Measurements from ENCODE around the gene DUSP10.

DNA sequence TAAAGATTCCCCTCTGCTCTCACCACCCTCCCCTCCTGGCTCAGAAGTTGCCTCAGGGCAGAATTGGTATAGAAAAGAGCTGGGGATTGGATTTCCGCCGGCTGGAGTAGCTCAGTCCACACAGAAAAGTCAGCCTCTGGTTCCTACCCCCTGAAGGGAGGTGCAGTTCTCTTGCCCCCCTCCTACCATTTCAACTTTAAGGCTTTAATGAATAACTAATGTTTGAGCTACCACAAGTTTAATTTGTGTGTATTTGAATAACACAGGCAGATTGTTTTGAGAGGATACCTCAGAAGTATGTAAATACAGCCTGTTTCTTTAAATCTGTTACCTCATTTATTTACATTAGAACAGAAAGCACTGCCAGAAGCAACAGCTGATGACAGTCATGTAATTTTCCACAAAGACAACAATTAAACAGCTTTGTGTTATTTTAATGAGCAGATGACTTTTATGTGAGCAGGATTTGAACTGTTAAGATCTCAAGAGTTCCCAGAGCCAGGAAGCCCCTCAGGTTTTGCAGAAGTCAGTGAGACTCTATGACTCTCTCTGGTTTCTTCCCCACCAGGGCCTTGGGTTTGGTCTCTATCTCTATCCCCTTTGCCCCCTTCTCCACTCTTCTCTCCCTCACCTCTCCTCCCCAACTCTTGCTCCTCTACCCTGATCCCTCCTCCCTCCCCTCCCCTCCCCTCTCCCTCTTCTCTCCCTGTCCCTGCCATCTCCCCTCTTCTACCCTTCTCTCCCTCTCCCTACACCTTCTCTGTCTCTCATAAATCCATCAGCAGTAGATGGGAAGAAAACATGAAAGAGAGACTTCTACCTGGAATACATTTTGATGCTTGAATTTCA lies 26.3 kb downstream of the DUSP10 start:
- TF ChIP-seq POLR2A (IDR thresholded peaks at IDR 0.05) = no peak
- TF ChIP-seq, protein P1, sequence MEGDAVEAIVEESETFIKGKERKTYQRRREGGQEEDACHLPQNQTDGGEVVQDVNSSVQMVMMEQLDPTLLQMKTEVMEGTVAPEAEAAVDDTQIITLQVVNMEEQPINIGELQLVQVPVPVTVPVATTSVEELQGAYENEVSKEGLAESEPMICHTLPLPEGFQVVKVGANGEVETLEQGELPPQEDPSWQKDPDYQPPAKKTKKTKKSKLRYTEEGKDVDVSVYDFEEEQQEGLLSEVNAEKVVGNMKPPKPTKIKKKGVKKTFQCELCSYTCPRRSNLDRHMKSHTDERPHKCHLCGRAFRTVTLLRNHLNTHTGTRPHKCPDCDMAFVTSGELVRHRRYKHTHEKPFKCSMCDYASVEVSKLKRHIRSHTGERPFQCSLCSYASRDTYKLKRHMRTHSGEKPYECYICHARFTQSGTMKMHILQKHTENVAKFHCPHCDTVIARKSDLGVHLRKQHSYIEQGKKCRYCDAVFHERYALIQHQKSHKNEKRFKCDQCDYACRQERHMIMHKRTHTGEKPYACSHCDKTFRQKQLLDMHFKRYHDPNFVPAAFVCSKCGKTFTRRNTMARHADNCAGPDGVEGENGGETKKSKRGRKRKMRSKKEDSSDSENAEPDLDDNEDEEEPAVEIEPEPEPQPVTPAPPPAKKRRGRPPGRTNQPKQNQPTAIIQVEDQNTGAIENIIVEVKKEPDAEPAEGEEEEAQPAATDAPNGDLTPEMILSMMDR (IDR thresholded peaks at IDR 0.05) = no peak

All from ovary (tissue), 3 donors.